HG03457 (cell line): ENCODE measurements around the gene FXYD3.

Experiments used
- ATAC-seq: cut with Tn5 transposase; IDR thresholded peaks from one replicate; pipeline ENCODE4 v1.9.1; 2021; ENCODE audit warnings: moderate number of reproducible peaks; ENCODE audit not compliant: unreplicated experiment

The FXYD3 gene

DNA sequence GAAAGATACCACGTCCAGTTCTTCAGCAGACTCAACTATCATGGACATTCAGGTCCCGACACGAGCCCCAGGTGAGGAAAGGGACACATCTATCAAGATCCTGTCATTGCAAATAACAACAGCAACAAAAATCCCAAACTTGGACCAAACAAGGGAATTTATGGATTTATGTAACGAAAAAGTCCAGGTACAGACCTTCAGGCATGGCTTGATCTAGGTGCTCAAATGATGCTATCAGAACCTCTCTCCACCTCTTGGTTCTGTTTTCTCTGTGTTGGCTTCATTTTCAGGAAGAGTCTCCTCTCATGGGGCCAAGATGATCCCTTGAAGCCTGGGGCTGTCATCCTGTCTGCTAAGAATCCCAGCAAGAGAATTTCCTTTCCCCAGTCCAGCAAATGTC lies 41.8 kb downstream of the FXYD3 start:
- ATAC-seq = no peak

DNA sequence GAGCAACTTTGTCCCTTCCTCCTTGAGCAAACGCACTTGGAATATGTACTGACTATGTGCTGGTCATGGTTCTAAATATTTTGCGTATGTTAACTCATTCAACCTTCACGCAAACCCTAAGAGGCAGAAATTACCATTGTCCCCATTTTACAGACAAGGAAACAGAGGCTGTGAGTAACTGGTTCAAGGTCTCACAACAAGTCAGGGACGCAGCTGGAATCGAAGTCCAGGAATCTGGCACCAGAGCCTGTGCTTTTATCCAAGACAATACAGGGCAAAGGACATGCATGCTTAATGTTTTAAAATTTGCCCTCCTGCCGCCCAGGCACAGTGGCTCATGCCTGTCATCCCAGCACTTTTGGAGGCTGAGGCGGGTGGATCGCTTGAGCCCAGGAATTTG lies 44.0 kb downstream of the FXYD3 start:
- no peak for ATAC-seq

DNA sequence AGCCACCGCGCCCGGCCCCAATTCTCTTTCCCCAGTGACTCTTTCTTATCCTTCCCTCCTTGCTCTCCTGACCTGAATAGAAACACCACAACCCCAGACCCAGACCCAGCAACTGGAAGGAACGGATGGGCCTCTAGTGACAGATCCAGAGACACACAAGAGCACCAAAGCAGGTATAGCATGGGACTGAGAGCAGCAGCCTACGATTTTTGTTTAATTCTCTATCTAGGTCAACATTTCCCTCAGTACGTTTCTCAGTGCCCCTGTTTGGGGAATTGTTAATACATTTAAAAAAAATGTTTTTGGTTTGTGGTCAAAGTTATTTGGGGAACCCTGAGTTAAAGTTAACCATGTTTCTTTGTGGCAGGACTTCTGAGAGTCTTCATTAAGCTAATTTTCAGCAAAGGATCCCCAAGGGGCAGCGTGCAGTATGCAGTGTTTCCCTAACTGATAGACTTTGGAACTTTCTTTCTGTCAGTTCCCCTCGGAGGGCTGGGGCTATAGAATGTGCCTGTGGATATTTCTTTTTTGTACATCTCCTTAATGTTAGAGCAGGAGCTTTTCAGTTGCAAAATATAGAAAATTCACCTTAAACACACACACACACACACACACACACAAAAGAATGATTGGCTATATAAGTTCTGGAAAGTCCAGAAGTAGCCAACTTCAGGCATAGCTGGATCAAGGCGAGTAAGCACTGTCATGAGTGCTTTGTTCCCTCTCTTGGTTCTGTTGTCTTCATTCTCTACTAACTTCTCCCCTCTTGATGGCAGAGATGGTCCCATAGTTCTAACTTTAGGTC lies 45.2 kb downstream of the FXYD3 start:
- no peak for ATAC-seq

DNA sequence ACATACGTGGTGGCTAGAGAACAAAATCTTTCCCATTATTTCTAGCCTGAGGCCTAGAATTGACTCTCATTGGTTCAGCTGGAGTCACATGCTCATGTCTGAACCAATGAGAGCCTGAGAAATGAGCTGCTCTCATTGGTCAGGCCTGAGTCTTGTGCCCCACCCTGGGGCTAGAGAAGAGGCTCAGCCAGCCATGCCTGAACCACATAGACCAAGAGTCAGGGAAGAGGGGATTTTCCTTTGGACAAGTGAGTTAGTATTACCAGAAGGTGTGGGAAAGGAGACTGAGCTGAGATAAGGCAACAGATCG lies 45.8 kb downstream of the FXYD3 start:
- no peak for ATAC-seq

DNA sequence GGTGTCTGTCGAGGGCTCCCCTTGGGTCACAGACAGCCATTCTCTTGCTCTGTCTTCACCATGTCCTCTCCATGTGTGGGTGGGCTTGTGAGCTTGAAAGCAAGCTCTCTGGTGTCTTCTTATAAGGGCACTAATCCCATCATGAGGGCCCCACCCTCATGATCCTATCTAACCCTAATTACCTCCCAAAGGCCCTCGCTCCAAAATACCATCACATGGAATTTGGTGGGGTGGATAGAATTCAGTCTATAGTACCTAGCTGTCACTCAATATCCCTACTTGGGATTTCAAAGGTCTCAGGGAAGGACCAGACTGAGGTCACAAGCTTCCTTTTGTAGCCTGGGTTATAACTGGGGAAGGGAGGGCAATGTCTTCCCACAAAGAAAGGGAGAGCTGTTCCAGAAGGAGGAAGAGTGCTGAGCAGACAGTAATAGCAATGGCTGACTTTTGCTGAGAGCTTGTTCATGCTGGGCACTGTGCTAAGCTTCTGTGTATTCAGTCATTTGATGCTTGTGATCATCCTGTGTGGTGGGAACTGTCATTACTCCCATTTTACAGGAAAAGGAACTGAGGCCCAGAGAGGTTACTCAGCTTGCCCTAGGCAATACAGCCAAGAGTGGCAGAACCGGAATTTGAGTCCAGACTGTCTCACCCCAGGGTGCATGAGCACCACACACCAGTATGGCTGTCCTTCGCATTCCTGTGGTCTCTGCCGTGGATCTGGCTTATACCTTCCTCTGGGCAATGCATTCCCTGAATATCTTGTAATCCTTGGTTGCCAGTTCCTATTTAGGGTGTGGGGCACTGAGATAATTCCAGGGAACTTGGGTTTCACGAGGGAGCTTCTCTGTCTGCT lies 47.1 kb downstream of the FXYD3 start:
- no peak for ATAC-seq

DNA sequence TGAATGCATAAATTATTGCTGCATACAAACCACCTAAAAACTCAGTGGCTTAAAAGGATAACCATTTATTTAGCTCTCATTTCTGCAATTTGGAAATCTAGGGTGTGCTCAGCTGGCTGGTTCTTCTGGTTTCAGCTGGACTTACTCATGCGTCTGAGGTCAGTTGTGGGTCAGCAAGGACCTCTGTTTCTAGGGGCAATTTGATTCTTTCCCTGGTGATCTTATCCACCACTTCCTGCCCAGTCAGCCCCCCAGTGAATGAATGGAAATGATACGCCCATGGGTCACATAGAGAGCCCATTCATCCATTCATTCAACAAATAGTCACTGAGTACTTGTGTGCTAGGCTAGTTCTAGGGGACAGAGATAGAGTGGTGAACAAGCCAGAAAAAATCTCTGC lies 48.8 kb downstream of the FXYD3 start:
- ATAC-seq = no peak

DNA sequence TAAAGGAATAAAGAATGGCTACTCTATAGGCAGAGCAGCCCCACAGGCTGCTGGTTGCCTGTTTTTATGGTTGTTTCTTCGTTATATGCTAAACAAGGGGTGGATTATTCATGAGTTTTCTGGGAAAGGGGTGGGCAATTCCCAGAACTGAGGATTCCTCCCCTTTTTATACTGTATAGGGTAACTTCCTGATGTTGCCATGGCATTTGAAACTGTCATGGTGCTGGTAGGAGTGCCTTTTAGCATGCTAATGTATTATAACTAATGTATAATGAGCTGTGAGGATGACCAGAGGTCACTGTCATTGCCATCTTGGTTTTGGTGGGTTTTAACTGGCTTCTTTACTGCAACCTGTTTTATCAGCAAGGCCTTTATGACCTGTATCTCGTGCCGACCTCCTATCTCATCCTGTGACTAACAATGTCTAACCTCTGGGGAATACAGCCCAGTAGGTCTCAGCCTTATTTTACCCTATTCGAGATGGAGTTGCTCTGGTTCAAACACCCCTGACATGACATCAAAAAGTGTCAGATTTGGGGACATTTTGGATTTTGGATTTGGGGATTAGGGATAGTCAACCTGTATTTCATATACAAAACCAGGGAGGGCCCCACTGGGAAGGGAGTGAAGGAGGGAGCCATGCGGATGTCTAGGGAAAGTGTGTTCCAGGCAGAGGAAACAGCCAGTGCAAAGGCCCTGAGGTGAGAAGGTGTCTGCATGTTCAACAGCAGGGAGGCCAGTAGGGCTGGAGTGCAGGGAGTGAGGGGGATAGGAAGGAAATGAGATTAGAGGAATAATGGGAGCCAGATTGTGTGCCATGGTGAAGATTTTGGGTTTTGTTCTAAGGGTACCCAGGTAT lies 49.8 kb downstream of the FXYD3 start:
- no peak for ATAC-seq

DNA sequence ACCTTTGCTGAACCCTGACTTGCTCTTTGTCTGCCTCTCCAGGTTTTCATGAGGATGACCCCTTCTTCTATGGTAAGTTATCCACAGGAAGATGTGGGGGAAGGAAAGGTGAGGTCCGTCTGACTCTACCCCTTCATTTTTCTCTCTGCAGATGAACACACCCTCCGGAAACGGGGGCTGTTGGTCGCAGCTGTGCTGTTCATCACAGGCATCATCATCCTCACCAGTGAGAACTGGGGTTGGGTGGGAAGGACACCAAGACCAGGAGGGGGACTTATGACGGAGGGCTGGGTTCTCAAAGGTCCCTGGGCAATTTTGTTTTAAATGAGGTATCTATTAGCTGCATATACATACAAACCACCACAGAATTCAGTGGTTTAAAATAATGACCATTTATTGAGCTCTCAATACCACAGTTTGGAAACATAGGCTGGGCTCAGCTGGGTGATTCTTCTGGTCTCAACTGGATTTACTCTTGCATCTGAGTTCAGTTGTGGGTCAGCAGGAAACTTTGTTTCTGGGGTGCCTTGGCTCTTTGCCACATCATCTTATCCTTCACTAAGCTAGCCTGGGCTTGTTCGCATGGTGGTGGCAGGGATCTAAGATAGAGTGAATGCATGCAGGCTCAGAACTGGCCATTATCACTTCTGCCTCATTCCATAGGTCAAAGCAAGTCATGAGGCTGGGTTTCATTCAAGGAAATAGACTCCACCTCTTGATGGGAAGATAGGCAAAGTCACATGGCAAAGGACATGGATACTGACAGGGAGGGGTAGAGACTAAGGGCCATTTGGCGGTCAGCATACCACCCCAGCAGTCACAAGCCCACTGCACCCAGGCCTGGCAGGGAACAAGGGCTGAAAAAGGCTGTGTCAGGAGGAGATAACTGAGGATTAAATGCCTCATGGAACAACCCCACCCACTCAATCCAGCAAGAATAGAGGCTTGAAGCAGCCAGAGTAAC lies 50.8 kb downstream of the FXYD3 start:
- ATAC-seq = no peak

DNA sequence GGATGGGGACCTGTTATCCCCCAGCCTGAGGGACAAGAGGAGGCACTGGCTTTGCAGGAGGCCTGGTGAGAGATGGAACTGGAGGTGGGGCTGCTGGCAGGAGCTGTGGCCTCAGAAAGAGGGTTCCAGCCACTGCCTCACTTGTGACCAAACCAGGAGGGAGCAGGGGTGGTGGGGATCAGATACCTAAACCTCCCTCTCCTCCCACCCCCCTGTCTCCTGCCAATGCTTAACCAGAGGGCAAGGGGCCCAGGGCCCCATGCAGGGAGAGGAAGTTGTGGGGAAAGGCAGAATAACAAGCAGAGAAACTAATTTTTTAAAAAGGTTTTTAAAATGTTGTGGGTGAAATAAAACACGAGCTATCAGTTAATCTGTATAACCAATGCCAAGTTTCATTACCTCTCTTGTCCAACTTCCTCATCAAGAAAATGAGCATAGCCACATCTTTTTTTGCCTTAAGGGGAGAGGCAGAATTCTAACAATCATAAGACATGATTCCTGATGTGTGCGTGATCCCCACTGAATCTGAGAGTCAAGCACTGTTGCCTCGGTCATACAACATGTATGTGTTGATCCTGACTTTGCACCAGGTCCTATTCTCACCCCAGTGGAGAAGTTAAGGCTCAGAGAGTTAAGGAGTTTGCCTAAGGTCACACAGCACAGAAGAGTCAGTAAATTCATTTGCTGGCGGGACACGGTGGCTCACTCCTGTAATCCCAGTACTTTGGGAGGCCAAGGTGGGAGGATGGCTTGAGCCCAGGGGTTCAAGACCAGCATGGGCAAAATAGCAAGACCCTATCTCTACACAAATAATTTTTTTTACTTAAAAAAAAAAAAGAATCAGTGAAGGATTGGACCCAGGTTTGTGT lies 51.9 kb downstream of the FXYD3 start:
- ATAC-seq = no peak

DNA sequence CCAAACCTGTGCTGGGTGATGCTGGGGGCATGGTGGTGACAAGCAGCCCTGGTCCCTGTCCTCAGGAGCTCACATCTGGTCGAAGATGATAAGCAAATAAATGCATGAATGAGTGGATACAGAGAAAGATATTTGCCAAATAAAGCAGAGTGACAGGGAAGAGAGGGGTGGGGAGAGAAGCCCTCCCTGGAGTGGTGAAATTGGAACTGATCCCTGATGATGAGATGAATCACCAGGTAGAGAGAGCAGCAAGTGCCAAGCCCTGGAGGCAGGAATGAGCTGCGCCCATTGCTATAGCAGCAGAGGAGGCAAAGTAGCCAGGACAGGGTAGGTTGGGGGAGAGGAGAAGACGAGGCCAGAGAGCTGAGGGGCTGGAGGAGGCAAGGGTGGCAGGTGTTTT lies 52.6 kb downstream of the FXYD3 start:
- ATAC-seq = no peak

DNA sequence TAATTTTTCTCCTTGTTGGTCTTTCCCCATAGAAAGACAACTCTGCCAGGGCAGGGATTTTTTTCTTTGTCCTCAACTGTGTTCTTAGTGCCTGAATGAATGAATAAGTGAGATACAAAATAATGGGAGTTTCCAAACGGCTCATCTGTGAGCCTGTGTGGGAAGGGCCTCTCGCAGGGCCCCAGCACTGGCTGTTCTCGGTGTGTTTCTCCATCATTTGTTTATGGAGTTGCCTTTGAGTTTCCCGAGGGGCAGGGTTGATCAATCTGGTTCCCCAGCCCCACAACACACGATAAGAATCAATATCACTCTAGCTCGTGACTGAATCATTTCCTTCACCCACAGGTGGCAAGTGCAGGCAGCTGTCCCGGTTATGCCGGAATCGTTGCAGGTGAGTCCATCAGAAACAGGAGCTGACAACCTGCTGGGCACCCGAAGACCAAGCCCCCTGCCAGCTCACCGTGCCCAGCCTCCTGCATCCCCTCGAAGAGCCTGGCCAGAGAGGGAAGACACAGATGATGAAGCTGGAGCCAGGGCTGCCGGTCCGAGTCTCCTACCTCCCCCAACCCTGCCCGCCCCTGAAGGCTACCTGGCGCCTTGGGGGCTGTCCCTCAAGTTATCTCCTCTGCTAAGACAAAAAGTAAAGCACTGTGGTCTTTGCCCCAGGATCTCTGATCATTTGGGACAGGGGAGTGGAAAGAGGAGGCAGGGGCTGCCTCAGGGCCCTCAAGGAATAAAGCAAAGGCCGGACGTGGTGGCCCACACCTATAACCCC lies 53.8 kb downstream of the FXYD3 start:
- ATAC-seq = no peak

DNA sequence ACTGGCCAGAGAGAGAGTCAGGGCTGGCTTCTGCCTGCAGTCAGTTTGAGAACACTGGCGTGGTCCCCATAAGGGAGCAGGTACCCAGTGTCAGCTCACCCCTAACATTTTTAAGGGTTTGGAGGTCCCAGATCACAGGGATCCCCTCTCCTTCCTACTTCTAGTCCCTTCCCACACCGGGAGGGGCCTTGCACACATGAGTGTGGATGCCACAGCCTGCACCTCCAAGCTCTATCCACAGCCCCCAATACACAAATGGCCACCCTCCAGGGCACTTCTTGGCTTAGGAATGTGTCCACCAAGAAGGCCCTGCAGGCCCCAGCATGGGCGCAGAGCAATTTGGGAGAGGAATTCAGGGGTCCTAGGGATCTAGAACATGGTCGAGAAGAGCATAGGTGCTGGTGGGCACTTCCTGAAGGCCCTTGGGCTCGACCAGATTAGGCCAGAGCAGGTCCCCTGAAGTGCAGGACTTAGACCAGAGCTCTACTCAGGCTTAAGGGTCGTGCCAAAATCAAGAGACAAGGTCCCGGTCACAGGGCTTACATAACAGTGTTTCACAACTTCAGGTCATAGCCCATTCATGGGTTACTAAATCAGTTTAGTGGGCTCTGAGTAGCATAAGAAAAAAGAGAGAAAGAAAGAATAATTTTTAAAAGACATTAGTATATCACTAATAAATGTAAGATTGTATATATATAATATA lies 54.9 kb downstream of the FXYD3 start:
- ATAC-seq = no peak

DNA sequence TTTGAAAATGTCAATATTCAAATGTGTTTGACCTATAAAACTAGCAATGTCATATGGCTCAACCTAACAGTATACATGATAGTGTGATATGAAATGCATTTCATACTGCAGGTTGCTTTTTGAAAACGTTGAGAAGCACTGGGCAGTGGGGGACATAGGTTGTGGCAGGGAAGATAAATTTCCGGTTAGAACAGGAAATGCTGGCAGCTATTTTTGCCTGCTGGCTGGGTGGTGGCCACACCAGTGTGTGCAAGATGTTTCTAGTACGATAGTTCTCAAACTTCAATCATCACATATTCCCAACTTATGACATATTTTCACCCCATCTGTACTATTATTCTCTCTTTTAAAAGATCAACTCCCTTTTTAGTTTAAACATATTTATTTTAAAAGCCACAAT lies 56.1 kb downstream of the FXYD3 start:
- ATAC-seq = no peak
